Subcutaneous adipose tissue (tissue), 4 donors: ENCODE results near the gene PKP1. TPM values are rescaled to one million over a fixed set of nuclear protein-coding genes. Genes with fewer than 3 reads are reported as not detected.

Experiments used
- CTCF ChIP-seq: fragments of 450-650 bp; IDR thresholded peaks from one replicate; pipeline ENCODE4 v1.5.1; 2016; ENCODE audit warnings: low read depth, mild to moderate bottlenecking, control low read depth, antibody characterized with exemption, moderate library complexity
- total RNA-seq, 4 donors: library from RNA; depleted of rRNA; stranded (reverse); fragments of >200 nt; gene quantifications; one replicate each; pipeline ENCODE4 v1.1.0, GENCODE V29; 2016

PKP1 gene
- total RNA-seq, 4 donors from 2014 or later, result 0.51 to 13.6 (median 6.2) TPM

GRCh38 chr1:201310251-201310985 lies 27.1 kb downstream of the PKP1 start:
- TF ChIP-seq CTCF, result no peak

- no peak for TF ChIP-seq CTCF
Observed at GRCh38 chr1:201310986-201311355, 27.7 kb downstream of the PKP1 start.

- no peak for TF ChIP-seq CTCF
Observed at GRCh38 chr1:201311356-201312011, 28.2 kb downstream of the PKP1 start.

GRCh38 chr1:201312298-201312697 lies 29.0 kb downstream of the PKP1 start:
- TF ChIP-seq CTCF, result no peak

- TF ChIP-seq CTCF, result no peak
Observed at GRCh38 chr1:201313086-201313485, 29.8 kb downstream of the PKP1 start.

- no peak for TF ChIP-seq CTCF
Observed at GRCh38 chr1:201316556-201316955, 33.2 kb downstream of the PKP1 start.

- no peak for TF ChIP-seq CTCF
Observed at GRCh38 chr1:201317551-201317950, 34.2 kb downstream of the PKP1 start.
